ENCODE results near the gene ADGRF3. TPM values are rescaled to one million over a fixed set of nuclear protein-coding genes. Genes with fewer than 3 reads are reported as not detected.

The ADGRF3 gene
- total and polyA plus RNA-seq, 2 of the 13 experiments (the other 11 are each of a cell fraction or from before 2014, with no cell fraction given), result 0.40 to 1.5 TPM

- no peak for TF ChIP-seq MYPOP (CRISPR knock-in tag; IDR thresholded peaks at IDR 0.05)
- no peak for TF ChIP-seq ZNF350 (CRISPR knock-in tag; IDR thresholded peaks at IDR 0.05; ENCODE audit: borderline replicate concordance, low read depth)
- no peak for TF ChIP-seq MYC (CRISPR knock-in tag; IDR thresholded peaks at IDR 0.05; ENCODE audit: borderline replicate concordance)
- TF ChIP-seq FOXC1 (CRISPR knock-in tag; IDR thresholded peaks at IDR 0.05; ENCODE audit: borderline replicate concordance), result no peak
- no peak for TF ChIP-seq LBX2 (CRISPR knock-in tag; IDR thresholded peaks at IDR 0.05; ENCODE audit: borderline replicate concordance)
- no peak for TF ChIP-seq ARID5B (CRISPR knock-in tag; IDR thresholded peaks at IDR 0.05)
- TF ChIP-seq ZNF496 (CRISPR knock-in tag; IDR thresholded peaks at IDR 0.05; ENCODE audit: insufficient replicate concordance), result no peak
- TF ChIP-seq GATAD2A (CRISPR knock-in tag; IDR thresholded peaks at IDR 0.05), result peak; percentile 42; the same call in 1 of the 2 replicates
- no peak for TF ChIP-seq U2AF1 (optimal IDR thresholded peaks at IDR 0.05; ENCODE audit: low read depth, low read length)
- TF ChIP-seq AKAP8 (CRISPR knock-in tag; IDR thresholded peaks at IDR 0.05), result no peak
- TF ChIP-seq BCL3 (CRISPR knock-in tag; IDR thresholded peaks at IDR 0.05), result no peak
- no peak for TF ChIP-seq ZBTB8A (CRISPR knock-in tag; IDR thresholded peaks at IDR 0.05; ENCODE audit: borderline replicate concordance, low read depth)
- TF ChIP-seq NR2F6 (IDR thresholded peaks at IDR 0.05), result no peak
- no peak; the same call in 1 of the 2 replicates for TF ChIP-seq NR2F6 (CRISPR knock-in tag; IDR thresholded peaks at IDR 0.05)
- no peak for TF ChIP-seq NBN (conservative IDR thresholded peaks at IDR 0.05)
- no peak for TF ChIP-seq ZNF660 (CRISPR knock-in tag; IDR thresholded peaks at IDR 0.05; ENCODE audit: borderline replicate concordance, low read depth)
- TF ChIP-seq DMAP1 (CRISPR knock-in tag; IDR thresholded peaks at IDR 0.05), result no peak; the same call in 1 of the 2 replicates
- no peak for TF ChIP-seq ZNF441 (CRISPR knock-in tag; IDR thresholded peaks at IDR 0.05; ENCODE audit: borderline replicate concordance)
- TF ChIP-seq CSRNP2 (CRISPR knock-in tag; conservative IDR thresholded peaks at IDR 0.05; ENCODE audit: low read depth), result no peak
- no peak for TF ChIP-seq HOXA7 (CRISPR knock-in tag; IDR thresholded peaks at IDR 0.05)
- no peak for TF ChIP-seq THAP8 (CRISPR knock-in tag; IDR thresholded peaks at IDR 0.05; ENCODE audit: borderline replicate concordance)
- TF ChIP-seq ZNF124 (CRISPR knock-in tag; IDR thresholded peaks at IDR 0.05), result no peak
- TF ChIP-seq SAP130 (CRISPR knock-in tag; IDR thresholded peaks at IDR 0.05; ENCODE audit: low read depth), result peak; percentile 24
Measured at GRCh38 chr2:26346454-26347053, at the start of gene ADGRF3 (continued).
